SH-SY5Y (cell line): ENCODE results near the gene ARHGAP15.
A peak's percentile ranks its signal among the peaks of the same experiment; 100 is the strongest.

Experiments
- GATA2 ChIP-seq: IDR thresholded peaks from 2 replicates; pipeline ENCODE4 v1.6.1; 2011; ENCODE audit warnings: mild to moderate bottlenecking, low read depth, low read length
- GATA3 ChIP-seq: IDR thresholded peaks from 2 replicates; pipeline ENCODE4 v1.6.1; 2011; ENCODE audit warnings: low read depth, mild to moderate bottlenecking, low read length, moderate library complexity

DNA sequence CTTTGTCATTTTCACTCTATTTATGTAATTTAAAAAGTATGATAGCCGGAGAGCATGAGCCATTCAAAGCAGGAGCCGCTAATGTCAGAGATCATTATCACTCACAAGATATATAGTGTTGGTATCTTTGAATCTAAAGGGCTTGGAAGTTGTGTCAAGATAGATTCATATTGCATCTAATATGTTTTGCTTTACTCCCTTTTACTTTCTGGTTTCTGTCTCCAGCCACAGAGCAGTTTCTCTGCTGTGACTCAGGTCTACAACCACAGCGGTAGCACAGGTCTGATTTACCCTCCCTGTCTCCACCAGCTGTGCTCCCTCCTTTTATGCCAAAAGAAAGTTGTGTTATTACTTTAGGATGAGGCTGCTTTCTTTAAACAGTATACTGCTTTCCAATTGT lies 424.0 kb downstream of the ARHGAP15 start:
- TF ChIP-seq GATA2, result no peak
- TF ChIP-seq GATA3, result 0 out of 2 replicates have a peak, but pooled peaks have one; percentile 28
